IPS-NIHi11 (cell line): ENCODE measurements around the gene PLCB1.
A peak's percentile ranks its signal among the peaks of the same experiment; 100 is the strongest.
"Not testable (repeated sequence)": the region's sequence is repeated elsewhere in the genome, so short reads cannot be mapped to it uniquely, and the experiment has no call there.

ENCODE experiments used
- DNase-seq: peaks from one replicate; pipeline ENCODE4 v3.0.0; 2012; ENCODE audit warnings: mixed read lengths, low spot score

The PLCB1 gene

GRCh38 chr20:8837396-8837795, 705.3 kb downstream of the PLCB1 start:
- no peak for DNase-seq

DNA sequence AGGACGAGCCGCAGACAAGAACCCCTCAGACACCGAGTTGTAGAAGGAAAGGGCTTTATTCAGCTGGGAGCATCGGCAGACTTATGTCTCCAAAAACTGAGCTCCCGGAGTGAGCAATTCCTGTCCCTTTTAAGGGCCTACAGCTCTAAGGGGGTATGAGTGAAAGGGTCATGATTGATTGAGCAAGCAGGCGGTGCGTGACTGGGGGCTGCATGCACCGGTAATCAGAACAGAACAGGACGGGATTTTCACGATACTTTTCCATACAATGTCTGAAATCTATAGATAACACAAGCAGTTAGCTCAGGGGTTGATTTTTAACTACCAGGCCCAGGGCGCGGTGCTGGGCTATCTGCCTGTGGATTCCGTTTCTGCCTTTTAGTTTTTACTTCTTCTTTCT, 710.5 kb downstream of the PLCB1 start:
- DNase-seq, result no peak

DNA sequence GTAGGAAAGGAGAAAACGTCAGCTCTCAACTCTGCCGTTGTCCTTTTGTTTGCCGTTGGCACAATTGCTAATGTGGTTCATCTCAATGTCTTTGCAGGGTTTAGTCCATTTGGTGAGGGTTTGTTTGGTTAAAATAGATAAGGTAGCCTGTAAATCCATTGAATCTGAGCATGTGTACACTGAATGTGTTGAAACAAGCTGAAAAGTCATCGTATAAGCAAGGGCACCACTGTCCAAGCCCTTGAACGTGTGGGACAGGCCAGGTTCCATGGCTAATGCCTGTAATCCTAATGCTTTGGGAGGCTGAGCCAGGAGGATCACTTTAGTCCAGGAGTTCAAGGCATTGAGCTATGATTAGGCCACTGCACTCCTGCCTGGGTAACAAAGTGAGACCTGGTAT, 712.1 kb downstream of the PLCB1 start:
- no peak for DNase-seq

DNA sequence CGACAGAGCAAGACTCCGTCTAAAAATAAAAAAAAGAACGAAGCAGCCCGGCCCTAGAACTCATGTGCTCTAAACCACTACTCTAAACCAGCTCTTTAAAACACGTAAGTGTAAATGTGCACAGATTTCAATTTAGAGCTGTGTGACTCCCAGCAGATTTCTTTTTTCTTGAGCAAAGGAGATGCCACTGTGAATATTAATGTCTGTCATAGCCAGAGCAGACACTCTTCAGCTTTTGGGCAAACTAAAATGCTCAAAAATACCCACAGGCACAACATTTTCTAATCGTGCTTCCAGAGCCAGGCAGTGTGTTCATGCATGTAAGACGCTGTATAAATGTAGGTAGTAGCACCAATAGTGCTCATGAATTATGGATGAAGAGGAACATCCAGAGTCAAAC, 717.9 kb downstream of the PLCB1 start:
- no peak for DNase-seq

- no peak for DNase-seq
These were observed 719.4 kb downstream of the PLCB1 start for GRCh38 chr20:8851446-8851845.

- not testable (repeated sequence) for DNase-seq
These were observed 719.9 kb downstream of the PLCB1 start for GRCh38 chr20:8851919-8852318.

- not testable (repeated sequence) for DNase-seq
These were observed 721.1 kb downstream of the PLCB1 start for GRCh38 chr20:8853211-8853610.

- DNase-seq, result peak; percentile 80
These were observed 721.8 kb downstream of the PLCB1 start for GRCh38 chr20:8853805-8854338.

DNA sequence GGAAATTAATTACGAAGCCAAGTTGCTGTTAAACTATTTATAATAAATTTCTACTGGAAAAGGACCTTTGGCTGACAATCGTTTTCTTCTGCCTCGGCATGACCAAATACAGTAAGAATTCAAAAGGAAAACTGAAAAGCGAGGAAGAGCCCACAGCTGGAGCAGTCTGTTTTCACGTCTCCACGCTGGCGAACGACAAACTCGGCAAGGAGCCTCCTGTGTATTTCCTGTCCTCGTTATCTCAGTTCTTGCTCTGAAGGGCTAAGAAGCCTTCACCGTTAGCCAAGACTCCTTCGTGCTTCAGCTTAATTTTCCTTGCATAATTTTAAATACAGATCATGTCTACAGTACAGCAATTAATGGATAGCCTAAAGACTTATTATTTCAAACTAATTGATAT, 722.5 kb downstream of the PLCB1 start:
- DNase-seq, result peak; percentile 20

GRCh38 chr20:8855315-8855714, 723.2 kb downstream of the PLCB1 start:
- DNase-seq, result no peak

DNA sequence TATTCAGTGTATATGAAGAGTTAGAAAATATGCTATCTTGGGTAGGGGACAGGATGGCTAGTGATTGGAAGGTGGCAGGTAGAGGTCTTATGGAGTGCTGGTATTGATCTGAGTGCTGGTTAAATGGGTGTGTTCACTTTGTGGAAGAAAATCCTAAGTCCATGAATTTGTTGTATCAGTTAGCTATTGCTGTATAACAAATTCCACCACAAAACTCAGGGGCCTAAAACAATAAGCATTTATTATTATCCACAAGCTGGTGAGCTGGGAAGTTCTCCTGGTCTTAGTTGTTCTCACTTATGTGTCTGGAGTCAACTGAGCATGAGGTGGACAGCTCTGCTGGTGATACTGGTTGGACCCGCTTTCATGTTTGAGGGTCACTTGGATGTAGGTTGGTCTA, 724.6 kb downstream of the PLCB1 start:
- DNase-seq, result no peak

DNA sequence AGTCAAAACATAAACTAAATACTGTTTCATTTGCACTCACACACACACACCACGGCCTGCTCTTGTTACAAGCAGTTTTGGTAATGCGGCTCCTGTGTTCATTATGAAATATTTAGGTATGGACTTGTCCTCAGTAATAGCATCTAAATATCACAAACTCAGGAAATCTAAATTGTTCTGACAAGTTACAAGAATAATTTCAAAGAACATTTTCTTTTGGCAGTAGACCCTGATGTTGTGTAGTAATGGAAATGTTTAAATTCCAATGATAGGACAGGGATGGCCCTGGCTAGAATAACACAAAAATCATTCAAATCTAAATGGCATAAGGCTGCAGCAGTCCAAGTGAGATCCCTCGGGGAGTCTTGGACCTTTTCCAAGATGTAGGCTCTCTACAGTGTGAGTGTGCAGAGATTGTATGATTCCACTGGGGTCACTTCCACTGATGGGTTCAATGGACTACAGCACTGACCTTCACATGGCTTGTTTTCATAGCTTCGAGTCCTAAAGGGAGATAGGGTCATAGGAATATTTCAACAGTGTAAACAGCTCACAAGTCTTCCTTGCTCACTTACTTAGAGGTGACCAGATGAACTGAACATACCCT, 726.2 kb downstream of the PLCB1 start:
- DNase-seq, result no peak

GRCh38 chr20:8860011-8860495, 728.0 kb downstream of the PLCB1 start:
- DNase-seq, result no peak

GRCh38 chr20:8862092-8862491, 730.0 kb downstream of the PLCB1 start:
- no peak for DNase-seq

GRCh38 chr20:8865636-8866035, 733.6 kb downstream of the PLCB1 start:
- DNase-seq, result no peak

DNA sequence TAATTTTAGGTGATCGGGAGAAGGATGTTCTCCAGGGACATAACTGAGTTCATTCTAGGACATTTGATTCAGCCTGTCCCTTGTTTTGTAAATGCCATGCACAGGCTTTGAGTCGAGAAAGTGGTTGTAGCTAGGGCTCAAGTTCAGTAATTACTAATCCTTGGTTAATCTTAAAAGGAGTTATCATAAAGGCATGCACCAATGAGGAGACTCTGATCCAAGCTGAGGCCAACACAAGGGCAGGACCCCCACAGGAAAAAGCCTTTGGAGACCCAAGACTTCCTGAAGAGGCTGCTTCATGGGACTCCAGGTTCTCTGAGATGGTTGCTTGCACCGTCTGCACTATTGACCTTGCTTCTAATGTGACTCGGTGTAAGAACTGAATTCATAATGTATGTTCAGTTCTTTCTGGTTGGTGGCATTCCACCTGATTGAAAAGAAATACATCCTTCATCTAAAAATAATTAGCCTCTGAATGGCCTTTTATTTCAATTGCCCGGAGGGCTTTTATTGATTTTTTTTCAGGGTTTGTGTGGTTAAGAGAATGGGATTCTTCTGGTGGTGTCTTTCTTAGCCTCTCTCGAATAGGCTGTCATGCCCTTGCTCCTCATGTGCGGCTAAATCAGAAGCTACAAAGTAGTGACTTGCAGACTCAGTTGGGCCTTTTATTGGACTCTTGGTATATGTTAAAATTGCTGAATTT, 735.1 kb downstream of the PLCB1 start:
- no peak for DNase-seq

DNA sequence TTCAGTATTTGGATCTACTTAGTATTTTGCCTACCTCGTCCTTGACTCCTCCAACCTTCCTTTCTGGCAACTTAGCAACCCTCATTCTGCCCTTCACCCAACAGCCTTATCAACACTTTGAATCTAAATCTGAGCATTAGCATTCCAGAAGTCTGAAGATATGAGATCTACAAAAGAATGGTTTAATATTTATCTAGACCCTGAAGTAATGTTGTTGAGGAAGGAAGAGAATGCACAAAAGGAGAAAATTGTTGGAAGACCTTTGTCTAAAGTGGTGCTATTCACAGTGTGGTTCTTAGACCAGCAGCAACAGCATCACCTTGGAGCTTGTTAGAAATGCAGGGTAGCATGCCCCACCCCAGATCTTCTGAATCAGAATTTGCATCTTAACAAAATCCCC, 738.6 kb downstream of the PLCB1 start:
- no peak for DNase-seq

DNA sequence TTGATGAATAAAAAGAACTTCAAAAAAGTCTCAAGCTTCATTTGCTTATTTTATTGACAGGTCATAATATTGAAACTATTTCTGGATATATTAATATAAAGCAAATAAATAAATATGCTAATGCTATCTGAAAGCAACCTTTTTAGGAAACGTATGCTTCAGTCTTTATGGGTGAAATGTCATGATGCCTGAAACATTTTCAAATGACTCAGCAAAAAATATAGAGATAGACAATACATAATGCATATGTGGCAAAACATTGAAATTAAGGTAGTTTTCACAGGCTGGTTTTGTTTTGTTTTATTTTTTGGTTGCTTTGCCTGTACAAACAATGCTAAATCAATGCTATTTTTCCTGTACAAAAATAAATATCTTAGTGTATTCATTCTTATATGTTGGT, 742.4 kb downstream of the PLCB1 start:
- DNase-seq, result no peak

DNA sequence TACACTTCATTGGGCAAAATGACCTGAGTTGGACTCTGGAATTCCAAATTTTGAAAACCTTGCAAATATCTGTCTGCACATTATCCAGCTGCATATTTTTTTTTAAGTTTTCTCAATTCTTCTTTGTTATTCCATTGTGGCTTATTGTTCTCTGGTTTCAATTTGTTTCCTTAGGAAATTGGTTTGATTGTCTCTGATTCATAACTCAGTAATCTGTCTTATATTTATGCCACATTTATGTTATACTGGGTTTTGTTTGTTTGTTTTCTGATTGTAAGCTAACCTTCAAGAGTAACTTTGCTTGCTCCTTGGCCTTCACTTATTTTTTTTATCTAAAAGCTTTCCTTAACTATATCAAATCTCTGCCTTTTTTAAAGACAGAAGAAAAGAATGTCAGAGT, 743.5 kb downstream of the PLCB1 start:
- no peak for DNase-seq

DNA sequence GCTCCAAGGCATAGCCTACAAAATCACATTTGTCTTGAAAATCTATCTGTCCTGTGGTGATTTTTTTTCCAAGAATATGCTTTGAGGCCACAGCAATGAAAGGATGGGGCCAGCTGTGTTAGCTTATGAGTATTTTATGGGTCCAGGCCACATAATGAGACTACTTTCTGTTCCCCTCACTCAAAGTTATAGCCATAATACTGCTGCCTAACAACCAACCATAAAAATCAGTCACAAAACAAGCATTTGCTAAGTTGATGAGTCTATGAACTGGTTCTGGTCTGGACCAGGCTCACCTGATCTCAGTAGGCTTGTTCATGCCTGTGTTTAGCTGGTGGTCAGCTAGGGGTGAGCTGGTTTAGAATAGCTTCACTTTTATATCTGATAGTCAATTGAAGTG, 744.3 kb downstream of the PLCB1 start:
- DNase-seq, result no peak

DNA sequence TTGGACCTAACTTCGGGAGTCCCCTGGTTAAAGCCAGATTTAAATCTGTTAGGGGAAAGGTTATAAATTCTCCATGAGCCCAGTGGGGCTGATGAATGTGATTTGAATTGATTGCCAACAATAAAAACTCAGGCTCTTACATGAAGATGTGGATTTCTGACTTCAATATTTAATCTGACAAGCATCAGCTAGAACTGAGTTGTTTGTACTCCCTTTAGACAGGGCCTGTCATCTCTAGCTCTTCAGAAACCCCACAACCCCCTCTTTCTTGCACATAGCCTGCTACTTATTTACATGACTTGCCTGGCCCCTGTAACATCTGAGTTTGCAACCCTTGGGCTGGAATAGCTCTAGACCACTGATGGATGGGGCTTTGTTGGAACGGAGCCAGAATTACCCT, 745.2 kb downstream of the PLCB1 start:
- no peak for DNase-seq

DNA sequence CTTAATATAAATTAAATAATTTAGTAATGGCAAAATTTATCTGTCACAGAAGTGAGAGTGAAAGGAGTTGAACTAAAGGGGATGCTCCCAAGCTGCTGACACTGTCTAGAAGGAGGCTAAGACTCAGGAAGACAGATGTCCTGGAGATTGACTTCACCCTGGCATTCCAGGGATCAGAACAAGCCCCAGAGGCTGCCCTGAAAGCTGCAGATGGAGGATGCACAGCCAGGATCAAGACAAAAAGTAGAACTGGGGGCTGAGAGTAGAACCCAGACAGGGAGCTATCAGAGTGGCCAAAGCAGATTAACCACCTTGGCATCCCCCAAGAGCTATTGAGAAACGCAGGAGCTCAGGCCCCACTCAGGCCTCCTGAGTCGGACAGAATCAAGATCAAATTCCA, 747.6 kb downstream of the PLCB1 start:
- DNase-seq, result no peak

DNA sequence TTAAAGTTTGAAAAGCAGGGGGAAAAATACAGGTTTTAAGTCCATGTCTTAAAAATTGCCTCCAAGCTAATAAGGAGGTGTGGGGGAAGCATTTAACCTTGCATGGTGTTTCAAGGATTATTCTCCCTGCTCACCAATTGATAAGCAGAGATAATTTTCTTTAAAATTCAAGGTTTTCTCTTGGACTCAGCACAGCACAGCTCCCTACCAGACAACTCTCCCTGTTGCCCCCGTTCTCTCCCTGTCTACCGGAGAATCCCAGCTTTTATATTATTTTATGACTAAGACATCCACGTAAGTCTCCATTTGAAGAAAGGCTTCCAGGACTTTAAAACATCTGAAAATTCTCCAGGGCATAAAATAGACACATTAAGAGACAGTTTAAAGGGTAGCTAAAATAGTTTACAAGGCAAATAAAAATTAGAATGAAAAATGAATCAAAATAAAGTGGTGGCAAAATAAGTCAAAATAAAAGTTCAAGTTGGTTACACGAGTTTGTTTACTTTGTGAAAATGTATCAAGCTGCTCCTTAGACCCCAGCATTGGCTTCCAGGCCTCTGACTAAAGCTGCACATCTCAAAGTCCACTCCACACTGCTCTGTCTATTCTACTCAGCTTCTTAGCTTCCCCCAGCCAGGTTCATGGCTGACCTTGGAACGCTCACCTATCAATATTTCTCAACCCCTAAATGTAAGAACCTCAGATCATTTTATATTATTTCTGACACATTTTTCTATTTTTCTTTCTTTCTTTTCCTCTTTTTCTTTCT, 748.2 kb downstream of the PLCB1 start:
- no peak for DNase-seq
